T-helper 2 cell treated with Interferon-gamma antibody and Interleukin-4, amounts not matched to agents 100 ng/mL and 5 ng/mL, for 36 hours (primary cell): ENCODE measurements around the gene BAX. TPM values are rescaled to one million over a fixed set of nuclear protein-coding genes. Genes with fewer than 3 reads are reported as not detected.
"Not testable (repeated sequence)": the region's sequence is repeated elsewhere in the genome, so short reads cannot be mapped to it uniquely, and the experiment has no call there.

Experiments used
- intact Hi-C: fragments of 100-400 bp; cut with micrococcal nuclease; formaldehyde crosslinking; loops from one replicate; pipeline ENCODE4 v1.15.1; 2023
- total RNA-seq: library from RNA; stranded (reverse); gene quantifications from 2 replicates; pipeline ENCODE4 v1.2.3, GENCODE V29; 2022

BAX gene
- total RNA-seq: 326 and 330 TPM in 2 replicates

GRCh38 chr19:48954595-48955307 is at the start of gene BAX:
Gene BAX (plus strand): TSS chr19:48954875. CDS start chr19:48954929, 54 bp downstream.
- intact Hi-C loops: loop anchor here (1.0 to 2.0 kb wide), 2 partner anchors 11 to 160 kb away; partner anchors contain the start of gene FTL

GRCh38 chr19:48905664-48906063 is 49.0 kb upstream of the BAX start:
- intact Hi-C loops: no loop called here

- intact Hi-C loops: no loop called here
Observed at GRCh38 chr19:48906324-48906723, 48.4 kb upstream of the BAX start.

GRCh38 chr19:48907671-48908070 is 47.0 kb upstream of the BAX start:
- intact Hi-C loops: no loop called here

GRCh38 chr19:48909424-48910077 is 45.1 kb upstream of the BAX start:
- intact Hi-C loops: not testable (repeated sequence)

GRCh38 chr19:48910803-48911202 is 43.9 kb upstream of the BAX start:
- intact Hi-C loops: no loop called here

- intact Hi-C loops: no loop called here
Observed at GRCh38 chr19:48913114-48913889, 41.4 kb upstream of the BAX start.

GRCh38 chr19:48914181-48914580 is 40.5 kb upstream of the BAX start:
- intact Hi-C loops: no loop called here

- intact Hi-C loops: no loop called here
Observed at GRCh38 chr19:48915757-48916156, 38.9 kb upstream of the BAX start.

GRCh38 chr19:48918071-48918470 is 36.6 kb upstream of the BAX start:
- intact Hi-C loops: no loop called here

- intact Hi-C loops: no loop called here
Observed at GRCh38 chr19:48918801-48919247, 35.9 kb upstream of the BAX start.

- intact Hi-C loops: not testable (repeated sequence)
Observed at GRCh38 chr19:48919271-48919670, 35.4 kb upstream of the BAX start.

- intact Hi-C loops: no loop called here
Observed at GRCh38 chr19:48920949-48921348, 33.7 kb upstream of the BAX start.

GRCh38 chr19:48921721-48922500 is 32.8 kb upstream of the BAX start:
- intact Hi-C loops: no loop called here

- intact Hi-C loops: no loop called here
Observed at GRCh38 chr19:48922548-48923490, 31.9 kb upstream of the BAX start.

- intact Hi-C loops: no loop called here
Observed at GRCh38 chr19:48925240-48925843, 29.3 kb upstream of the BAX start.

GRCh38 chr19:48925890-48926289 is 28.8 kb upstream of the BAX start:
- intact Hi-C loops: not testable (repeated sequence)

GRCh38 chr19:48926909-48927308 is 27.8 kb upstream of the BAX start:
- intact Hi-C loops: no loop called here

GRCh38 chr19:48927692-48928091 is 27.0 kb upstream of the BAX start:
- intact Hi-C loops: loop anchor here (1.0 kb wide), 1 partner anchor 24 kb away; no protein-coding TSS in a partner anchor
